Neutrophil (primary cell): ENCODE results near the gene CA14.
"Not testable (repeated sequence)": the region's sequence is repeated elsewhere in the genome, so short reads cannot be mapped to it uniquely, and the experiment has no call there.

Source experiments
- H3K27ac ChIP-seq: fragments of 200-600 bp; sonication (generic); 2 replicates; pipeline ENCODE4 v1.5.1; 2016; ENCODE audit warnings: mild to moderate bottlenecking, moderate library complexity
- H3K27me3 ChIP-seq: fragments of 200-600 bp; sonication (generic); 2 replicates; pipeline ENCODE4 v1.6.0; 2016; ENCODE audit warnings: mild to moderate bottlenecking
- H3K36me3 ChIP-seq: fragments of 200-600 bp; sonication (generic); 2 replicates; pipeline ENCODE4 v1.5.1; 2017
- H3K4me1 ChIP-seq, 2 experiments: fragments of 200-600 bp in 1 of 2; sonication (generic) in 1 of 2; 1 replicate in 1 of 2; 2 replicates in 1 of 2; pipeline versions ENCODE4 v1.5.1 to v1.6.1; 2013 to 2016; ENCODE audit warnings: low read depth in 1 of 2, low read length in 1 of 2, mild to moderate bottlenecking in 1 of 2, moderate library complexity in 1 of 2; ENCODE audit not compliant: control insufficient read depth in 1 of 2, insufficient read depth in 1 of 2
- H3K4me3 ChIP-seq, 2 experiments: fragments of 200-600 bp in 1 of 2; sonication (generic) in 1 of 2; 1 replicate in 1 of 2; 2 replicates in 1 of 2; pipeline ENCODE4 v1.5.1; 2013 to 2016; ENCODE audit warnings: low read depth in 1 of 2, low read length in 1 of 2, mild to moderate bottlenecking in 1 of 2, moderate library complexity in 1 of 2
- H3K9me3 ChIP-seq: fragments of 200-600 bp; sonication (generic); 2 replicates; pipeline ENCODE4 v1.5.1; 2016
- CTCF ChIP-seq: fragments of 200-600 bp; sonication (generic); IDR thresholded peaks from 2 replicates; pipeline ENCODE4 v1.5.1; 2016; ENCODE audit warnings: antibody characterized with exemption

Gene CA14

DNA sequence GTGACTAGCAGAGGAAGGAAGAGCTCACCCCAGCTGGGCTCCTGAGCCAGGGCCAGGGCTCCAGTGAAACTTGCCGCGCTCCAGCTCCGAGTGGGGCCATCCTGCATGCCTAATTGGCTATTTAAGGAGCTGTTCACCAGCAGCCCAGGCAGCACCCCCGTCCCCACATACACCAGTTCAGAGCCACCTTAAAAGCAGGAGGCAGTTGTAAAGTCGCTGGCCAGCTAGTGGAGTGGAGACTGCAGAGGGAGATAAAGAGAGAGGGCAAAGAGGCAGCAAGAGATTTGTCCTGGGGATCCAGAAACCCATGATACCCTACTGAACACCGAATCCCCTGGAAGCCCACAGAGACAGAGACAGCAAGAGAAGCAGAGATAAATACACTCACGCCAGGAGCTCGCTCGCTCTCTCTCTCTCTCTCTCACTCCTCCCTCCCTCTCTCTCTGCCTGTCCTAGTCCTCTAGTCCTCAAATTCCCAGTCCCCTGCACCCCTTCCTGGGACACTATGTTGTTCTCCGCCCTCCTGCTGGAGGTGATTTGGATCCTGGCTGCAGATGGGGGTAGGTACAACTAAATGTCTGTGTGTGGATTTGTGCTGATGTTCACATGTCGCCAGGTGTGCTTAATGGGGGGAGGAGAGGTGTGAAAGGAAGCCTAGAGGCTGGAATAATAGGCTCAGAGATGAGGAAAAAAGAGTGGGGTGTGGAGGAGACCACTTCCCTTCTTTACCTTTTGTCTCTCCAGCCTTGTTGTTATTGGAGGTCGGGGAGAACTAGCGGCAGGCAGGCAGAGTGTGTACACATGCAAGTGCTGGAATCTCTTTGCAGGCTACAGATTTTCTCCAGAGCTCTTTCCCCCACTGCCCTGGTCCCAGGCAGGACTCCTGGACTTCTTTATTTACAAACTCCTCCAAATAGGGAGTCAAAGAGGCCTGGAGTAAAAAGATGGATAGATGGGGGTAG is at the start of gene CA14:
Gene CA14, plus strand, starts transcription at position 151 of the 962 bp plus-strand sequence. Its CDS starts 355 bp downstream, at position 506.
- TF ChIP-seq CTCF, result no peak
- Histone ChIP-seq H3K9me3 (no peaks in the 10 kb centered on the region), H3K27ac (no peak within 1 kb of the TSS), H3K36me3 (no peaks in the 10 kb centered on the region), H3K27me3 (peaks cover 33% of the 10 kb centered on the region), H3K4me1 (peaks cover 26 to 30% of the 10 kb centered on the region in 2 experiments), H3K4me3 (no peak within 1 kb of the TSS)

DNA sequence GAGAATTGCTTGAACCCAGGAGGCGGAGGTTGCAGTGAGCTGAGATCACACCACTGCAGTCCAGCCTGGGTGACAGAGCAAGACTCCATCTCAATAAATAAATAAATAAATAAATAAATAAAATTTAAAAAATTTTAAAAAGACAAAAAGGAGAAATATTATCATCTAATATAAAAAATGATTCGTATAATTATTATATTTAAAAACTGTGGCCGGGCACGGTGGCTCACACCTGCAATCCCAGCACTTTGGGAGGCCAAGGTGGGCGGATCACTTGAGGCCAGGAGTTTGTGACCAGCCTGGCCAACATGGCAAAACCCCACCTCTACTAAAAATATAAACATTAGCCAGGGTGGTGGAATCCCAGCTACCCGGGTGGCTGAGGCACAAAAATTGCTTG is 49.1 kb upstream of the CA14 start:
- not testable (repeated sequence) for H3K9me3 ChIP-seq, H3K36me3 ChIP-seq, H3K27ac ChIP-seq, H3K4me3 ChIP-seq, H3K27me3 ChIP-seq, H3K4me1 ChIP-seq

DNA sequence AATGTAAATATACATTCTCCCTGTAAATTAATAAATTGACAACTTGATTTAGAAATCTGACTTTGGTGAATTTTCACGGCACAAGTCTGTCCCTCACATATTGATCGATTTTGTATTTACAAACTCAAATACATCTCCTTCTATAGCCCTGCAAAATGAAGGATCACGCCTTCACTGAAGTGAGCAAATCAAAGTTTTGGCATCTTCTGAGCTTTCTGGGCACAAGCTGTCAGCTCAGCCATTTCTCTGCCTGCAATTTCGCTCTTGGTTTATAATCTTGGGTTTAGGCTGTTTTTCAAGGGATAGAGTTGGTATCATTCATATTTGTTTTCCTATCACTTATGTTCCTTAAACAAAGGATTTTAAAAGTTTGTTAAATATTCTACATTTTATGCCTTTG is 47.5 kb upstream of the CA14 start:
- no peak overlapping the region for H3K4me3 ChIP-seq
- H3K4me1 ChIP-seq, result peaks cover 14% of the 10 kb centered on the region in 2 experiments
- TF ChIP-seq CTCF, result no peak
- no peak overlapping the region for H3K27ac ChIP-seq
- no peaks in the 10 kb centered on the region for H3K9me3 ChIP-seq
- H3K27me3 ChIP-seq, result no peaks in the 10 kb centered on the region
- no peaks in the 10 kb centered on the region for H3K36me3 ChIP-seq

- Histone ChIP-seq H3K27me3 (no peaks in the 10 kb centered on the region), H3K36me3 (no peaks in the 10 kb centered on the region), H3K4me1 (peaks cover 14 to 15% of the 10 kb centered on the region in 2 experiments), H3K4me3 (no peak overlapping the region), H3K27ac (no peak overlapping the region), H3K9me3 (no peaks in the 10 kb centered on the region)
- TF ChIP-seq CTCF, result no peak
These were observed 46.9 kb upstream of the CA14 start for GRCh38 chr1:150210706-150211105.

DNA sequence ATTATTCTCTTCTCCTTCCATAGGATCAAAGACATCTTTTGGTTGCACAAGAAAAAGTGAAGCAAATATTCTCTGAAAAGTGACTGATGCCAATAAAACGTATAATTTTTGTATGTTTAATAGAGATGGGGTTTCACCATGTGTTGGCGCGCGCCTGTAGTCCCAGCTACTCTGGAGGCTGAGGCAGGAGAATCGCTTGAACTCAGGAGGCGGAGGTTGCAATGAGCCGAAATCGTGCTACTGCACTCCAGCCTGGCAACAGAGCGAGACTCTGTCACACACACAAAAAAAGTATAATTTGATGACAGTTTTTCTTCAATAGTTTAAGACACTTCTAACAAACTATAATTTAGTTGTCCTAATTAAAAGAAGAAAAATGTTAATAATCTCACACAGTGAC is 45.5 kb upstream of the CA14 start:
- peaks cover 27 to 29% of the 10 kb centered on the region in 2 experiments for H3K4me1 ChIP-seq
- no peak overlapping the region for H3K4me3 ChIP-seq
- no peak overlapping the region for H3K27ac ChIP-seq
- H3K9me3 ChIP-seq, result no peaks in the 10 kb centered on the region
- H3K27me3 ChIP-seq, result no peaks in the 10 kb centered on the region
- TF ChIP-seq CTCF, result no peak
- no peaks in the 10 kb centered on the region for H3K36me3 ChIP-seq
